Neural progenitor cell (in vitro differentiated cells): ENCODE measurements around the gene NFE2L1.

Source experiments
- EZH2 ChIP-seq: fragments of 200-600 bp; sonication (generic); IDR thresholded peaks from 2 replicates; pipeline ENCODE4 v1.6.1; 2017; ENCODE audit warnings: antibody characterized with exemption, mild to moderate bottlenecking, moderate library complexity
- EZH2phosphoT487 ChIP-seq: fragments of 200-600 bp; sonication (generic); IDR thresholded peaks from 2 replicates; pipeline ENCODE4 v1.6.1; 2017; ENCODE audit warnings: antibody characterized with exemption
- TF ChIP-seq, protein P1 (sequence below): fragments of 200-600 bp; sonication (generic); IDR thresholded peaks from 2 replicates; pipeline ENCODE4 v1.5.1; 2017; ENCODE audit warnings: antibody characterized with exemption, mild to moderate bottlenecking

DNA sequence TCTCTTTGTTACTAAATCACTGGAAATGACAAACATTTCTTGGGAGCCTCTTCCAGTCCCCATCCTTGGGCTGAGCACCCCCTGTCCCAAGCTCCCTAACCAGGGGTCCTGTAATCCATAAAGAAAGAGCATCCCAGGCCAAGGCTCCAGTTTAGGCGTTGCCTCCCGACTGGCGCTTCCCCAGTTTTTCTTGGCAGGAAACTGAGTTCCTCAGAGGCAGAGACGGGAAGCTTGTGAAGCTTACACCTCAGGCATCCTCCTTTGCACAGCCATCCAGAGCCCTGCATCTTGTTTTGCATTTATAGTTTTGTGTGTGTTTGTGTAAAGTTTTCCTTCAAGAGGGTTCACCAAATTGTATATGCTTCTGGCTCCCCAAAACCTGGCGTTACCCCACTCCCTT, 17.6 kb upstream of the NFE2L1 start:
- TF ChIP-seq, protein P1, sequence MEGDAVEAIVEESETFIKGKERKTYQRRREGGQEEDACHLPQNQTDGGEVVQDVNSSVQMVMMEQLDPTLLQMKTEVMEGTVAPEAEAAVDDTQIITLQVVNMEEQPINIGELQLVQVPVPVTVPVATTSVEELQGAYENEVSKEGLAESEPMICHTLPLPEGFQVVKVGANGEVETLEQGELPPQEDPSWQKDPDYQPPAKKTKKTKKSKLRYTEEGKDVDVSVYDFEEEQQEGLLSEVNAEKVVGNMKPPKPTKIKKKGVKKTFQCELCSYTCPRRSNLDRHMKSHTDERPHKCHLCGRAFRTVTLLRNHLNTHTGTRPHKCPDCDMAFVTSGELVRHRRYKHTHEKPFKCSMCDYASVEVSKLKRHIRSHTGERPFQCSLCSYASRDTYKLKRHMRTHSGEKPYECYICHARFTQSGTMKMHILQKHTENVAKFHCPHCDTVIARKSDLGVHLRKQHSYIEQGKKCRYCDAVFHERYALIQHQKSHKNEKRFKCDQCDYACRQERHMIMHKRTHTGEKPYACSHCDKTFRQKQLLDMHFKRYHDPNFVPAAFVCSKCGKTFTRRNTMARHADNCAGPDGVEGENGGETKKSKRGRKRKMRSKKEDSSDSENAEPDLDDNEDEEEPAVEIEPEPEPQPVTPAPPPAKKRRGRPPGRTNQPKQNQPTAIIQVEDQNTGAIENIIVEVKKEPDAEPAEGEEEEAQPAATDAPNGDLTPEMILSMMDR, result no peak
- TF ChIP-seq EZH2 (no peak), EZH2phosphoT487 (no peak)
